B cell (primary cell): ENCODE results near the gene SURF6. TPM values are rescaled to one million over a fixed set of nuclear protein-coding genes. Genes with fewer than 3 reads are reported as not detected.

ENCODE experiments used
- ATAC-seq: fragments of 200-7000 bp; cut with Tn5 transposase; one replicate; pipeline ENCODE4 v1.10.0; 2021; ENCODE audit warnings: low read depth, mild to moderate bottlenecking, moderate number of reproducible peaks, moderate library complexity
- CTCF ChIA-PET: fragments of 350-600 bp; sonication (Branson Sonifier 250); formaldehyde crosslinking; loops from one replicate; lab custom pipeline; 2021; ENCODE audit warnings: antibody characterized with exemption, inconsistent platforms; lab: Charles Lee
- POLR2A ChIA-PET: fragments of 350-600 bp; sonication (Branson Sonifier 250); formaldehyde crosslinking; loops from one replicate; lab custom pipeline; 2021; ENCODE audit warnings: antibody characterized with exemption; lab: Charles Lee
- DNase-seq: peaks from one replicate; pipeline ENCODE4 v3.0.0; 2013
- H2AFZ ChIP-seq: 2 replicates; pipeline ENCODE4 v1.6.1; 2012; ENCODE audit warnings: mild to moderate bottlenecking, low read depth, low read length; ENCODE audit not compliant: insufficient read depth, poor library complexity, severe bottlenecking
- H3K27ac ChIP-seq, 2 donors: 1 replicate in 1 of 2; 2 replicates in 1 of 2; pipeline ENCODE4 v1.5.1; 2012 to 2013; ENCODE audit warnings: low read length in 2 of 2, mild to moderate bottlenecking in 2 of 2, moderate library complexity in 1 of 2
- H3K27me3 ChIP-seq, 4 experiments: fragments of 200-600 bp in 1 of 4; sonication (generic) in 1 of 4; replicated peaks in 1 of 4; 1 replicate in 2 of 4; 2 replicates in 2 of 4; pipeline versions ENCODE4 v1.6.1 to v1.7.0; 2013 to 2016; ENCODE audit warnings: low read length in 3 of 4, mild to moderate bottlenecking in 2 of 4, mixed read lengths in 1 of 4, moderate library complexity in 1 of 4; ENCODE audit not compliant: insufficient read depth in 4 of 4, control insufficient read depth in 3 of 4; ENCODE audit errors: control extremely low read depth in 1 of 4
- H3K36me3 ChIP-seq, 2 experiments: replicated peaks in 1 of 2; 1 replicate in 1 of 2; 2 replicates in 1 of 2; pipeline versions ENCODE4 v1.6.1 to v1.7.1; 2013; ENCODE audit warnings: low read length in 1 of 2; ENCODE audit not compliant: insufficient read depth in 2 of 2, control insufficient read depth in 1 of 2; ENCODE audit errors: control extremely low read depth in 1 of 2, extremely low read depth in 1 of 2
- H3K4me1 ChIP-seq, 2 donors: fragments of 200-600 bp in 1 of 2; sonication (generic) in 1 of 2; 1 replicate in 1 of 2; 2 replicates in 1 of 2; pipeline versions ENCODE4 v1.5.1 to v1.6.1; 2013 to 2017; ENCODE audit warnings: low read length in 2 of 2; ENCODE audit not compliant: control insufficient read depth in 2 of 2, insufficient read depth in 2 of 2
- H3K4me2 ChIP-seq: replicated peaks from 2 replicates; pipeline ENCODE3; 2012; ENCODE audit warnings: mild to moderate bottlenecking, low read depth, low read length; ENCODE audit not compliant: poor library complexity, severe bottlenecking
- H3K4me3 ChIP-seq, 5 experiments: fragments of 200-600 bp in 1 of 5; sonication (generic) in 1 of 5; 1 replicate in 3 of 5; 2 replicates in 2 of 5; pipeline versions ENCODE4 v1.5.1 to v1.7.0; 2011 to 2016; ENCODE audit warnings: low read length in 4 of 5, mild to moderate bottlenecking in 4 of 5, low read depth in 2 of 5, control low read depth in 1 of 5, moderate library complexity in 1 of 5; ENCODE audit not compliant: insufficient read depth in 1 of 5; ENCODE audit errors: control extremely low read depth in 1 of 5, extremely low read depth in 1 of 5
- H3K79me2 ChIP-seq: fragments of 200-600 bp; sonication (generic); one replicate; pipeline ENCODE4 v1.6.0; 2016; ENCODE audit warnings: low read length; ENCODE audit not compliant: control insufficient read depth, insufficient read depth
- H3K9ac ChIP-seq: fragments of 200-600 bp; sonication (generic); 2 replicates; pipeline ENCODE4 v1.6.1; 2017; ENCODE audit warnings: mild to moderate bottlenecking, low read length, moderate library complexity
- H3K9me3 ChIP-seq, 3 donors: one replicate each; pipeline versions ENCODE4 v1.6.1 to v1.7.1; 2013; ENCODE audit warnings: low read length in 2 of 3; ENCODE audit not compliant: control insufficient read depth in 2 of 3, insufficient read depth in 1 of 3; ENCODE audit errors: control extremely low read depth in 1 of 3
- H4K20me1 ChIP-seq: 2 replicates; pipeline ENCODE4 v1.6.0; 2012; ENCODE audit warnings: mild to moderate bottlenecking, low read length; ENCODE audit not compliant: insufficient read depth, control insufficient read depth, poor library complexity, severe bottlenecking
- H3K27ac Mint-ChIP-seq: one replicate; pipeline ENCODE4 v1.8.0; 2021; ENCODE audit warnings: mixed read lengths
- H3K27me3 Mint-ChIP-seq: one replicate; pipeline ENCODE4 v1.8.0; 2021; ENCODE audit warnings: mixed read lengths
- H3K4me1 Mint-ChIP-seq: one replicate; pipeline ENCODE4 v1.8.0; 2021; ENCODE audit warnings: mixed read lengths
- H3K4me3 Mint-ChIP-seq: one replicate; pipeline ENCODE4 v1.8.0; 2021; ENCODE audit warnings: mixed read lengths
- H3K9me3 Mint-ChIP-seq: one replicate; pipeline ENCODE4 v1.8.0; 2022; ENCODE audit warnings: mixed read lengths; ENCODE audit not compliant: insufficient read depth
- EZH2 ChIP-seq: IDR thresholded peaks from 2 replicates; pipeline ENCODE4 v1.6.1; 2012; ENCODE audit warnings: borderline replicate concordance, low read depth, mild to moderate bottlenecking, moderate library complexity, low read length; ENCODE audit not compliant: insufficient read depth, poor library complexity, severe bottlenecking
- WGBS: methylation state at CpG from one replicate; pipeline ENCODE4 v1.1.5; 2013; ENCODE audit warnings: missing lambda C conversion rate; ENCODE audit not compliant: insufficient coverage; 5-methylcytosine and 5-hydroxymethylcytosine counted together
- intact Hi-C: fragments of 100-400 bp; cut with micrococcal nuclease; formaldehyde crosslinking; loops from one replicate; pipeline ENCODE4 v1.10.0; 2022
- polyA plus RNA-seq: library from polyadenylated mRNA; depleted of rRNA; stranded (reverse); fragments of >200 nt; gene quantifications from 2 replicates; pipeline ENCODE4 v1.2.3, GENCODE V29; 2012
- total RNA-seq, 2 donors: library from RNA; stranded (reverse); fragments of 120-200 nt in 1 of 2; gene quantifications; 1 replicate in 1 of 2; 2 replicates in 1 of 2; pipeline versions ENCODE4 v1.2.3 to v1.2.4, GENCODE V29; 2013 to 2022
- TF ChIP-seq, protein P1 (sequence below): fragments of 200-600 bp; IDR thresholded peaks from one replicate; pipeline ENCODE4 v1.8.0; 2022; ENCODE audit warnings: antibody characterized with exemption, mild to moderate bottlenecking

The SURF6 gene
- total and polyA plus RNA-seq, 2 donors (not counting 1 experiment from before 2014, with no cell fraction given): 14.7 to 25.9 TPM

DNA sequence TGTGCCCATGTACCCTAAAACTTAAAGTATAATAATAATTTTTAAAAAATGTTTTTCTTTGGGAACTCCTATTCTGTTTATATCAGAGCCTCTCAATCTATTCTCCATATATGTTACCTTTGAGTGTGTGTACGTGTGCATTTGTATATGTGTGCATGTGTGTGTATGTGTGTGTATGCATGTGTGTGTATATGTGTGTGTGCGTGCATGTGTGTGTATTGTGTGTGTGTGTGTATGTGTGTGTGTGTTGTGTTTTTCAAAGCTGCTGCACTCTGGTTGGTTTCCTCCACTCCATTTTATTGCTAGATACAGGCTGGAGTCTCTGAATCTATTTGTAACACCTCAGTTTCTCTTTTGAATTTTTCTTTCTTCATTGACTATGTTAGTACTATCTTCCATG lies 20.0 kb downstream of the SURF6 start:
- ChIA-PET POLR2A (no interaction called here), CTCF (no interaction called here)
- H3K4me1 ChIP-seq: no peaks in the 10 kb centered on the region
- H3K9ac ChIP-seq: no peak overlapping the region
- no peak overlapping the region for H2AFZ ChIP-seq
- no peak overlapping the region for H3K4me2 ChIP-seq
- Mint-ChIP-seq H3K4me1 (no peaks in the 10 kb centered on the region), H3K27me3 (peaks cover 3% of the 10 kb centered on the region), H3K27ac (no peak overlapping the region), H3K4me3 (no peak overlapping the region), H3K9me3 (no peaks in the 10 kb centered on the region)
- no peak overlapping the region for H3K4me3 ChIP-seq
- no peak overlapping the region for H3K27ac ChIP-seq
- DNase-seq (no peak), ATAC-seq (no peak)
- intact Hi-C loops: no loop called here
- H3K9me3 ChIP-seq: no peaks in the 10 kb centered on the region
- no peak for TF ChIP-seq EZH2
- TF ChIP-seq, protein P1, sequence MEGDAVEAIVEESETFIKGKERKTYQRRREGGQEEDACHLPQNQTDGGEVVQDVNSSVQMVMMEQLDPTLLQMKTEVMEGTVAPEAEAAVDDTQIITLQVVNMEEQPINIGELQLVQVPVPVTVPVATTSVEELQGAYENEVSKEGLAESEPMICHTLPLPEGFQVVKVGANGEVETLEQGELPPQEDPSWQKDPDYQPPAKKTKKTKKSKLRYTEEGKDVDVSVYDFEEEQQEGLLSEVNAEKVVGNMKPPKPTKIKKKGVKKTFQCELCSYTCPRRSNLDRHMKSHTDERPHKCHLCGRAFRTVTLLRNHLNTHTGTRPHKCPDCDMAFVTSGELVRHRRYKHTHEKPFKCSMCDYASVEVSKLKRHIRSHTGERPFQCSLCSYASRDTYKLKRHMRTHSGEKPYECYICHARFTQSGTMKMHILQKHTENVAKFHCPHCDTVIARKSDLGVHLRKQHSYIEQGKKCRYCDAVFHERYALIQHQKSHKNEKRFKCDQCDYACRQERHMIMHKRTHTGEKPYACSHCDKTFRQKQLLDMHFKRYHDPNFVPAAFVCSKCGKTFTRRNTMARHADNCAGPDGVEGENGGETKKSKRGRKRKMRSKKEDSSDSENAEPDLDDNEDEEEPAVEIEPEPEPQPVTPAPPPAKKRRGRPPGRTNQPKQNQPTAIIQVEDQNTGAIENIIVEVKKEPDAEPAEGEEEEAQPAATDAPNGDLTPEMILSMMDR: no peak
- 100% methylated on average over 1 of the region's 2 CpGs for WGBS
- H4K20me1 ChIP-seq: no peaks in the 10 kb centered on the region
- H3K79me2 ChIP-seq: no peaks in the 10 kb centered on the region
- H3K36me3 ChIP-seq: no peaks in the 10 kb centered on the region
- H3K27me3 ChIP-seq: no peaks in the 10 kb centered on the region

DNA sequence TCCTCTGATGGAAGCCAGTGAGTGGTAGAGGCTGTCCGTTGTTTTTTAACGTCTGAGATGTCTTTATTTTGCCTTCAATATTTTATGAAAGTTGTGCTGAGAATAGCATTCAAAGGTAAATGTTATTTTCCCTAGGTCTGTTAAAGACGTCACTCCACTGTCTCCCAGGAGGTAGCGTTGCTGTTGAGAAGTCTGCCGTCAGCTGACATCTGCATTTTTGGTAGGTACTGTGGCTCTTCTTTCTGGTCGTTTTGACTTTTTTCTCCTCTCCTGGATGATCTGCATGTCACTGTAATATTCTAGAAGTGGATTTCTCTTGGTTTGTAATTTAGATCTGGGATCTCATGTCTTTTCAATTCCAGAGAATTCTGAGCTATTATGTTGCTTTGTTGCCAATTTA lies 26.4 kb downstream of the SURF6 start:
- intact Hi-C loops: no loop called here
- WGBS: 100% methylated on average over 3 of the region's 6 CpGs
- no peaks in the 10 kb centered on the region for H3K79me2 ChIP-seq
- DNase-seq (no peak), ATAC-seq (no peak)
- H3K4me3 ChIP-seq: no peak overlapping the region
- no peak overlapping the region for H3K27ac Mint-ChIP-seq
- TF ChIP-seq, protein P1: no peak
- TF ChIP-seq EZH2: no peak
- peaks cover 22% of the 10 kb centered on the region for H3K27me3 Mint-ChIP-seq
- no peaks in the 10 kb centered on the region for H3K9me3 Mint-ChIP-seq
- no peaks in the 10 kb centered on the region for H3K36me3 ChIP-seq
- H3K4me2 ChIP-seq: no peak overlapping the region
- no peaks in the 10 kb centered on the region for H3K9me3 ChIP-seq
- no peaks in the 10 kb centered on the region for H3K27me3 ChIP-seq
- CTCF ChIA-PET: no interaction called here
- no peak overlapping the region for H2AFZ ChIP-seq
- H3K9ac ChIP-seq: no peak overlapping the region
- H3K4me3 Mint-ChIP-seq: no peak overlapping the region
- H3K27ac ChIP-seq: no peak overlapping the region
- H3K4me1 Mint-ChIP-seq: no peaks in the 10 kb centered on the region
- no peaks in the 10 kb centered on the region for H4K20me1 ChIP-seq
- H3K4me1 ChIP-seq: no peaks in the 10 kb centered on the region
- POLR2A ChIA-PET: no interaction called here
